OCI-M1 (cell line): ENCODE results near the gene DKK2.

Source experiments
- DNase-seq: peaks from one replicate; lab custom pipeline; 2025; lab: John Stamatoyannopoulos, UW

The DKK2 gene

DNA sequence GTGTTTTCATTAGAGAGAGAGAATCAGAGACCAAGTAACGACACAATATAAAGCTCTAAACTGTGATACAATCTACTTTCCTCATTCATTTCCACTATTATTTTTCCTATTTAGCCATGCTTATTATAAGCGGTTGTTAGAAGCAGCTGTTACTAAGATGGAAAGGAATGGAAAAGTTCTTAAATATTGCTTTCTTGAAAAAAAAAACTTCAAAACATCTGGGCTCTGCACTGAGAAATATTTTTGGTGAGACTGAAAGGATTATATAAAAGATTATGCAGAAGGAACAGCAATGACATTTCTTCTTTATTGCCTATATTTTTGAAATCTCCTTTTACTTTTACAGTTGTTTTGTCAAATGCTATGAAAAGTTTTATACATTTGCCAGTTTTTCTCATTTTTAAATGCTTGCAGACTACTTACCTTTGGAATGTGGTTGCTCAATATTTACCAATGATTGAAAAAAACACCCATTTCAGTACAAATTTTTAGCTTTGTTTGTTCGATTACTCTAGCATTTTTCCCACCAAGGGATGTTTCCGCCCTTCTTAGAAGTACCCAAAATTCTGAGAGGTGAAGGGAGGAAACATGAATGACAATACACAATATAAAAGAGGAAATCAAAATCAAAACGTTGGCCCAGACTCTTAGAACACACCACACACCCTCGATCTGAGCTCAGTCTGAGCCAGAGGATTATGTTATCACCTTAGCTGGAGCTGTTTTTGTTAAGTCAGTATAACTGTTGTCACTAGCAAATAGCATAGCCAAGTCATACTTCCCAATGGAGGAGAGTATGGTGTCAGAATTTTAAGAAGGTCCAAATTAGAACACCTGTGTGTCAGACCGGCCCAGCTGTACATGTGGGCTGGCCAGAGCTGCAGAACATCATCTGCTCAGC is 18.4 kb downstream of the DKK2 start:
- DNase-seq, result peak; percentile 18

DNA sequence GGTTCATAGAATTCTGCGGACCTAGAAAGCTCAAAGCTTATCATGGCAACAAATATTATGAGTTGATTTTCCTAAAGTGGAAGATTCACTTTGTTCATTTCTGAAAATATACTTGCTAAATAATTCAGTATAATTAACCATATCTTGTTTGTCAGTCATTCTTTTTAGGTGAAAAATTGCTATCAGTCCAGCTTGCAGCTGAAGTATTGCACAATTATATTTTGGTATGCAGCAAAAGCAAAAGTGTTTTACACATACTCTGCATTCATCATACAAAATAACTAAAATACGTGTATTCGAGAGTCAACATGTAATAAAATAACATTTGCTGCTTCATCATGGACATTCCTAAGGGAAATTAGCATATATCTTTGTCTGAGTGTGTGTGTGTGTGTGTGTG is 24.8 kb downstream of the DKK2 start:
- DNase-seq, result no peak

DNA sequence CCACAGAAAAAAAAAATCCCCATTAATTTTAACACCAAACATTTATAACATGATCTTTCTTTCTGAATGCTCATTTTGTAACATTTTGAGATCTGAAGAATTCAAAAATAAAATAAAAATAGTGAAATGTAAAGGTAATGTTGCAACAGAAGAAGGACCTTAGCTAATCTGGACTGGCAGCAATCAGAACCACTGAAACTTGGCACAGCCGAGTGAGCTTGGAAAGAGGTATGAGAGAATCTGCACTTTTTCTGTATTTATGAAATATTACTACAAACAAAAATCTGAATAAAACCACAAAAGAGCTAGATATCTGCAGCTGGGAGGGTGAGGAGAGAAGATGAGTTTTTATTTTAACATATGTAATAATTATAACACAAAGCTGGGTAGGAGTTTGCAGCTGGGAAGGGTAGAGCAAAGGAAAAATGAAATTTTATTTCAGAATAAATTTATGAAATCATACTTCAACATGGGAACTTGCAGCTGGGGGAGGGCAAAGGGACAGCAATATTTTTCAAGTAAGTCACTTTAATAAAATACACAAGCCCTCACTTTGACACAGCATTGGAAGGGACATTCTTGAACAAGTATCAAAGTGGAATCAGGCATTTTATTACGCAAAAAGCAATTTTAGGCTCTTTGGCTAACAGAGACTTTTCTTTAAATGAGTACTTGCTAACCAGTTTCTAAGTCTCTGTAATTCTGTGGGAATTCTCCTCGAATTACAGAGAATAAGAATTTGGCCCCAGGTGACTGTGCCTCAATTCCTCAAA is 26.7 kb downstream of the DKK2 start:
- DNase-seq, result no peak

DNA sequence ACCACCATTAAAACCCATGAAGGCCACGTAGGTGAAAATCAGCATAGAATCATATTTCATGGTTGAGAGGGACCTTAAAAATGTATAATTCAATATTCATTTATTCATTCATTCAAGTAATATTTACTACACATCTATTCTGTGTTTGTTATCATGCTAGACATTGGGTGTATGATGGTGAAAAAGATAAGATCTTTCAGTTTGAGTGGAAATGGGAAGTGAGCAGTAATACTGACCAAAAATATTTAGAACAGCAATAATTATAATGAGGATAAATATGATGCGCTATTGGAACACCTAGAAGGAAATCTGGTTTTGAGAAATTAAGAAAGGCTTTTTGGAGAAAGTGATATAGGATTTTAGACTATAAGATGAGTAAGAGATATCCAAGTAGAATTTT is 28.0 kb downstream of the DKK2 start:
- DNase-seq, result no peak

DNA sequence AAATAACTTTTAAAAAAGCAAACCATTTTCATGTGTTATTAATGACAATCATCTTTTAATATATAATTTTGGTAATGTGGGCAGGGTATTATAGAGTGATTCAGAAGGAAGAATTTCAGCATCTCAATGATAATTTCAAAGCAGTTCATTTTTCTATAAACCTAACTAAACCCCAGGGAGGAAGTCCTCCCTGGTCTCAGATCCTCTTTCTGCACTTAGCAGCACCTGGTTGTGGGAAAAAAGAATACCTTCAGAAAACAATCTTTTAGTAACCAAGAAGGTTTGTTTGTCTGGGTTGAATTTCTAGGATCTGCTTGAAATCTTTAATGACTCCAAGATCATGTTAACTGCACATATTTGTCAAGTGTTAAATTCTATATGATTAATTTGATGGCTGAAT is 29.9 kb downstream of the DKK2 start:
- no peak for DNase-seq

DNA sequence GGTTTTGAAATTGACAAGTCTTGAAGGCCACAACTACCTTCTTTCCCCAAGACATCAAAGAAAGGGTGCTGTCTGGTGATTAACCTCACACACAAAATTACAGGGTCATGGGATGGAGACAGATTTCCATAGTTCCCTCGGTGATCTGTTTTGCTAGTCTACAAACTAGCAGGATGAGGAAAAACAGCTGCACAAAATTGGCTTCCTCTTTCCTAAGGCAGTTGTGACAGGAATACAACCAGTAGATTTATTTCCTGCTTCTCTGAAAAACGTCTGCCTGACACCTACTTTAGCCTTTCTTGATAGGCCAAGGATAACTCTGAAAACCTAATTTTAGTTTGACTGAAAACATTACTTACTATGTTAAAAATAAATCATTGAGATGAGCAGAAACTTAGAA is 39.6 kb downstream of the DKK2 start:
- DNase-seq, result peak; percentile 9

DNA sequence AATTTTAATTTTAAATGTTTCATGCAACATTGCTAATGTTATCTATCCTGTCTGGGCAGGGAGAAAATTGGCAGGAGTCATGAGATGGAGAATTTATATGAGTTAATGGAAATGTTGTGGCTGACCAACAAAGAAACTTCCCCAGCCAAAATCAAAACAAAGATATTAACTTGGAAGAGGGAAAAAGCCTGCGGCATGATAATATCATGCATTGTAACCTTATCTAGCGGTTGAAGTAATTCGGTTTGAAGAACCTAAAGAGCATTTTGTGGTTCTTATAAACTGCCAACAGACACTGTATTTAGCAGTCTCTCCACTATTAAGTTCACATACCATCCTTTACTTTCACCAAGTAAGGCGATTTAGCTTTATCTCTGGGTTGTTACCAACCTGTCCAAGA is 42.3 kb downstream of the DKK2 start:
- DNase-seq, result peak; percentile 7

DNA sequence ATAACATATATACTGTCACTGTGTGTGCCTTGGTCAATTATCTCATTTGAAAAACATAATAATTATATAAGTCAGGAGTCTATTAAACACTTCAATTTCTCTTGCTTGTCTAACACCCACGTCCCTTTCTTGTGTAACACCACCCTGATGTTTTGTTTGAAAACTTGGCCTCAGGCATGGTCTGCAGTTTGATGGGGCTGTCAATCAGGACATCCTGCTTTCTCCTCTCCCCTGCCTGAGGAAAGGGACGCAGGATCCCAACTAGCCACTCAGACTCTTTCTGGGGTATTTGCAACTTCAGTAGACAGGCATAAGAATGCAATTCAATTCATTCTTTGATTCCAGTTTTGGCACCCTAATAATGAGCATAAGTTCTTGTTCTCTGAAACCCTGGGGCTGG is 48.8 kb downstream of the DKK2 start:
- no peak for DNase-seq

DNA sequence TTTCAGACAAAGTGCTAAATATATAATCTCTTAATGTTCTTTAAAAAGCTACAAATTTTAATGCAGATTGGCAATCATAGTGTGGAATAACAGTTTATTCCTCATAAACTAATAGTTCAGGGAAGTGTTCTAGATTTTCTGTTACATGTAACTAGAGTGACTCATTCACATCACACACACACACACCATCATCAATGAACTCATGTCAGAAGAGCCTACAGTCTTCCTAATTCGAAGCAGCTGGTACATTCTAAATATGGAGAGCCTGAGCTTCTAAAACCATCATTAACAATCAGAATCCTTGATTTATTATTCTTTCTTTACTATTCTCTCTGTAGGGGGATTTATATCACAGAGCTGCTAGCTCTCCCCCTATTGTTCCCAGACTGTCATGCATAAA is 49.6 kb downstream of the DKK2 start:
- DNase-seq, result no peak

DNA sequence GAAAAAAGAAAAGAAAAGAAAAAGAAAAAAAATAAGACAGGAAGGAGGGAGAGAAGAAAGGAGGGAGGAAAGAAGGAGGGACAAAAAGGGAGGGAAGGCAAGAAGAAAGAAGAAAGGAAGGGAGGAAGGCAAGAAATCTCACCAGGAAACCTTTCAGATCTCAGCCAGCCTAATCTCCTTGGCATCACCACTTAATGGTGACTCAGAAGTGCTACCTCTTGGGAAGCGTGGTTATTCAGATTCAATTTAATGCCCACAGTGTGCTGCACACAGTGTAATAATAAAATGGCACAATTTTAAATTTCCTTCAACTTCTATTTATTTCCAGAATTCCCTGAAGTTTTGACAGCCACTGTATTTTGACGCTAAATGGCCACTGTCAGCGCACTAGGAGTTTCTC is 50.3 kb downstream of the DKK2 start:
- peak; percentile 30 for DNase-seq

DNA sequence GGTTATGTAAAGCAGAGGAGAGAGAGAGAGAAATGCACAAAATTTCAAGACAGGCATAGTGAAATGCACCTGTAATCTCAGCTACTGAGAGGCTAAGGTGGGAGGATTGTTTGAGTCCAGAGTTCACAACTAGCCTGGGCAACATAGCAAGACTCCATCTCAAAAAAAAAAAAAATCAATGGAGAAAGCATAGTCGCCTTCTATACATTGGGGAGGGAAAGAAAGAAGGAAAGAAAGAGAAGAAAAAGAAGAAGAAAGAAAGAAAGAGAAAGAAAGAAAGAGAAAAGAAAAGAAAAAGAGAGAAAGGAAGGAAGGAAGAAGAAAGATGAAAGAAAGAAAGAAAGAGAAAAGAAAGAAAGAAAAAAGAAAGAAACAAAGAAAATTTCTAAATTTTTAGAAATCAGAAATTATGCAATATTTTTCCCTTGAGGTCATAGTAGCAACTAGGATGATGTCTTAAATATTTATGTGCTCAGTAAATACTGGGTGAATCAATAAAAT is 53.4 kb downstream of the DKK2 start:
- DNase-seq, result no peak

DNA sequence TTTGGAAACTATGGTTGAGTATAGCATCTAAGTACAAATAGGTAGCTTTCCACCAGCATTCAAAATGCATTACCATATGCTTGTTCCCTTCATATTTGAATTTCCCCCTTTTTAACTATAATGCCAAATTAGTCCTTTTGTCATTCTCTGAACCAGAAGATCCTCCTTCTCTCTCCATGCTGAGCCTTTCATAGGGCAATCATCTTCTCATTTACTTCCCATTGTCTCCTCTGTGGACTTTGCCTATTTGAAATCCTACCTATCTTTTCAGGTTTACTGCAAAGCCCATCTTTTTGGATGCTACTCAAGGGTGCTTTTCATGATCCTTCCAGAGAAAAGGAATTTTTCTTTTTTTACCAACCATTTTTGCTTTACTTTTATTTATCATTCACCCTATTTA is 54.7 kb downstream of the DKK2 start:
- no peak for DNase-seq

DNA sequence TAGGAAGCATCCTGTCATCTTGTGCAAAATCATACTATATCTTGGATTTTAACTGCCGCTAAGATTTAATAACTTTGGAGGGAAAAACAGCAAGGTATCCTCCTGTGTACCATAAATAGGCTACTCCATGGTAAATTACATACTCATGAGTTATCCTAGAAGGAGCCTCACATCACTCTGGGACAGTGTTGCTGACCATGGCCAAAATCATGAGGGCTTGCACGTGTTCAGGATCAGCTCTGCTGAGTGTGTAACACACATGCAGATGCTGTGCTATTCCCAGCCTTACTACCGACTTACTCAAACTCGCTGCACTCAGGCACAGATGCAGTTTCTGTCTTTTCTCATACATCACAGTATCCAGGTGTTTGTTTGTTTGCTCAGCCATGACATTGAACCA is 56.6 kb downstream of the DKK2 start:
- no peak for DNase-seq

DNA sequence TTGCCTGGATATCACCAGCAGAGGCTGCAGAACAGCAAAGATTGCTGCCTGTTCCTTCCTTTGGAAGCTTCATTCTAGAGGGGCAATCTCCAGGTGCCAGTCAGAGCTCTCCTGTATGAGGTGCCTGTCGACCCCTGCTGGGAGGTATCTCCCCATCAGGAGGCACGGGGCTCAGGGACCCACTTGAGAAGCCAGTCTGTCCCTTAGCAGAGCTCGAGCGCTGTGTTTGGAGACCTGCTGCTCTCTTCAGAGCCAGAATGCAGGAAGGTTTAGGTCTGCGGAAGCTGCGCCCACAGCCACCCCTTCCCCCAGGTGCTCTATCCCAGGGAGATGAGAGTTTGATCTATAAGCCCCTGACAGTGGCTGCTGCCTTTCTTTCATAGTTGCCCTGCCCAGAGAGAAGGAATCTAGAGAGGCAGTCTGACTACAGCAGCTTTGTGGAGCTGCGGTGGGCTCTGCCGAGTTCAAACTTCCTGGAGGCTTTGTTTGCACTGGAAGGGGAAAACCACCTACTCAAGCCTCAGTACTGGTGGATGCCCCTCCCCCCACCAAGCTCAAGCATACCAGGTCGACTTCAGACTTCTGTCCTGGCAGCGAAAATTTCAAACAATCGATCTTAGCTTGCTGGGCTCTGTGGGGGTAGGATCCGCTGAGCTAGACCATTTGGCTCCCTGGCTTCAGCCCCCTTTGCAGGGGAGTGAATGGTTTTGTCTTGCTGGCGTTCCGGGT is 57.9 kb downstream of the DKK2 start:
- DNase-seq, result no peak

DNA sequence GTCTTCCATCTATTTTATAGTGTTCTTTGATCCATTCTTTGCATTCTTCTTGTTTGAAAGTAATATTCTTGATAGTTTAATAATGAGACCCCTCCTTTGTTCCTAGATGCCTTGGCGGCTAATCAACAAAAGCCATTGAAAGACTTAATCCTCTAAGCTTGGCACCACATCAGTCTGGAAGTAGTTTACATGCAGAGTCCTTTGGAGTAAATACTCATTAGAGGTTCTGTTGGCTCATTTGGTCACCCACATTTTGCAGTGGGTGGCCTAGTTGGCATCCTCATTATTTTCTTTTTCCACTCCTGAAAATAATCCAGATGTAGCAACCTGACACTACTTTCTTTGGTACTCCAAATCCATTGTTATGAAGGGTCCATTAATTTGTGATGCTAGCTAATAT is 64.5 kb downstream of the DKK2 start:
- no peak for DNase-seq

DNA sequence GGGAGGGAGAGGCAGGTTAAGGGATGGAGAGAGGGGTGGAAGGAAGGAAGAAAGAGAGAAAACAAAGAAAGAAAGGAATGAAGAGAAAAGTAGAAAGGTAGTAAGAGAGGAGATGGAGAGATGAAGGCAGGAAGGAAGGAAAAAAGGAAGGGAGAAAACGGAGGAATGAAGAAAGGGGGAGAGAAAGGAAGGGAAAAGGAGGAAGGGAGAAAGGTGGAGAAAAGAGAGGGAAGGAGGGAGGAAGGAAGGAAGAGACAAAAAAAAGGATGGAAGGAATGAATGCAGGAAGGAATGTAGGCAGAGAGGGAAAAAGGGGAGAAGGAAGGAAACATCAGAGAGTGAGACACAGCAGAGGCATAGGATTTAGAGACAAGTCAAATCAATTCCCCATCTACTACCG is 68.2 kb downstream of the DKK2 start:
- DNase-seq, result no peak

DNA sequence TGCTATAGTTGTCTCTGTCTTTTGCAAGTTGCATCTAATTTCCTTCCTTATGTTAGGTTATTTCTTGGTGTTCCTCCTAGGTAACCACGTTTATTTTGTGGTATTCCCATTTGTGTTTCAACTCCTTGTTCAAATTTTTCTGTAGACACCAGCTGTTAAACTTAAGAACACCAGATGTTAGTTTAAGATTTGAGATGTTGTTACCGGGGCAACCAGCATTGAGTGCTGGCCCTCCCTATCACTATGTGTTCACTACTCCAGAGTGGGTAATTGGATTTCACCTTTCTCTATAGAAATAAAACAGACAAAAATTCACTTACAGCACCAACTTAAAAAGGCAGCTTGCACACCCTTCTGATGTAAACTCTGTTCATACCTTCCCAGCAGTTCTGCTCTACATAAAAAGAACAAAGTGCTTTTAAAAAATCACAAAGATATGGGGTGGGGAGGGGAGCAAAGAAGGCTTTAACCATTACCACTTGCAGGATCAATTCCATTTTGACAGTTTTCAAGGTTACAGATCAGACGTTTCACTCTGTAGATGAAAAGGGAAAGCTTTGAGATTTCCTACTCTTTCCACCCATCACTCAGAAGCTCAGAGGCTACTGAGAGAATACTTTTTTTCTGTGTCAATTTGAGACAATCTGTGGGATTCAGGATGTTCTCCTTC is 82.9 kb downstream of the DKK2 start:
- no peak for DNase-seq

DNA sequence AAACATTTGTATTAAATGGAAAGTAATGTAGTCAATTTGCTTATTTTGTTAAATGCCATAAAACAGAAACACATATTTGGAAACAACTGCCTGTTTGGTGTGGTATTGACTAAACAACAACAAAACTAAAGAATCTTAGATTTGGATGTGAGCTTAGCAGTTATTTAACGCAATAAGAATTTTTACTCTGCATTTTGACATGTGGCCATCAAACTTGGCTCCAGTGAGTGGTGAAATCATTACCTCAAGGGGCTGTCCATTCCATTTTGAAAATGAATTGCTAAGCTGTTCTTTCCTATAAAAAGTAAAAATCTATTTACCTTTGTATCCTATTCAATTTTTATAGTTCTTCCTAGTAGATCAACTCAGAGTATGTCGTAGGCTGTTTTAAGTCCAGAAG is 84.2 kb downstream of the DKK2 start:
- DNase-seq, result no peak

DNA sequence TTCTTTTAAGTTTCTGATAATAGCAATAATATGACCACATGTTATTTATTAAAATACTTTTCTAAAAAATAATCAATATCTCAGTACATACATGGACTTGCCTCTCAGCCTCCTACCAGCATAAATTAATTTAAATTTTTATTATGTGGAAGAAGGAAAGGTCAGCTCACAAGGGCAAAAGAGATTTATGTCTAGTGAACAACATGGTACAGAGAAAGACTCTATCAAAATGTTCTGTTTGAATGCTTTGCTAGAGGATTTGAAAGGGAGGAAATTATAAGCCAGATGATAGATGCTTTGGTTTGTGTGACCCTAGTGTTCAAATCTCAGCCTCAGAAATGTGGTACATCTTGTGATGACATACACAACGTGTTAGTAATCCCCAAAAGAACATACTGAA is 94.3 kb downstream of the DKK2 start:
- no peak for DNase-seq

DNA sequence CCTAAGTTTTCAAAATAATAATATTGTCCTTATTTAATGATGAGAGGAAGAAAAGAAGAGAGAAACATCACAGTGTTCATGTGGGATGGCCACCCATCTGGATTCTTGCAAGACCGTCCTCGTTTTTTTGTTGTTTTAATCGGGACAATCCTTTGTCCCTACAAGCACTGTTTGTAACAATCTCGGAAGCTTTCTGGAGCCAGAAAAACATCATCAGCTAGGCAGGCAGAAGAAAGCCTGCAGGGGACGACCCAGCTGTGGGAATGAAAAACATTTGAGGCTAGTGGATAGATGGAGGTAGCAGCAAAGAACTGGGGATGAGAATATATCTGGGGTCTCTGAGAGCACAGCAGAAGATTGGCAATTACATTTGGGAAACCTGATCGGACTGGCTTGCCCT is 105.6 kb downstream of the DKK2 start:
- no peak for DNase-seq

DNA sequence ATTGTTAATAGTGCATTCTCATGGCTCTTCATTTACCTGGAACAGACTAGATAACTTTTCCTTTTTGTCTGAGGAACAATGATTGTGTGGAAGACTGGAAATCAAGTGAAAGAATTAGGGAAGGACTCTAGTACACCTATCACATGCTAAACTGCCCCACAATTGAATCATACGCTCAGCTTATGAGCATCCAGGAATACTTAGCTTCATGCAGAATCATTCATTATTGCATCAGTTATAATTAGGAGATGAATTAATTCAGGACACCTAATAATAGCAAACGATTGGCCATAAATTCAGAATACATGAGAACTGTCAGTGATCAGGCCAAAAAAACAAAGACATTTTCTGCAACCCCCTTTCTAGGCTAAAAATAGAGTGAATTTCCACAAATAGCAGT is 106.9 kb downstream of the DKK2 start:
- DNase-seq, result no peak

DNA sequence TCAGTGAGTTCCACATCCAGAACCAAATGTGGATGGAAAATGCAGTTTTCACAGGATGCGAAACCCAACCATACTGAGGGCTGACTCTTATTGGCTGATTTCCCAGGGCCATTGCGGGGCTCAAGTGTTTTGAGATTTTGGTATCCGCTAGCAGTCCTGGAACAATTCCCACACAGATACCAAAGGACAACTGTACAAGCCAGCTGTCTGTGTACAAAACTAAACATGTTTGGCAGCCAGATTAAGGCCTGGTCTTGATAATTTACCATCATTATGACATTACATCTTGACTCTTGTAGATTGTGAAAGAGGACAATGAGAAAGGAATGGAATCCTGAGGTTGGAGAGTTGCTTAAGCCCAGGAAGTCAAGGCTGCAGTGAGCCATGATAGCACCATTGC is 121.9 kb downstream of the DKK2 start:
- DNase-seq, result no peak
